A549 (cell line): ENCODE results near the gene AQP12B. TPM values are rescaled to one million over a fixed set of nuclear protein-coding genes. Genes with fewer than 3 reads are reported as not detected.
"Not testable (repeated sequence)": the region's sequence is repeated elsewhere in the genome, so short reads cannot be mapped to it uniquely, and the experiment has no call there.

ENCODE experiments used
- ATAC-seq, 2 experiments: fragments of 200-7000 bp in 1 of 2; fragments of >200 bp in 1 of 2; cut with Nextera tagmentation in 1 of 2; cut with Tn5 transposase in 1 of 2; 3 replicates each; pipeline versions ENCODE4 v1.8.0 to v1.9.1; 2018 to 2020; ENCODE audit warnings: mild to moderate bottlenecking in 1 of 2, moderate library complexity in 1 of 2
- CTCF ChIA-PET: fragments of 300-600 bp; sonication (Branson Sonifier 250); formaldehyde crosslinking; extraction: SDS; loops from one replicate; lab custom pipeline; 2021; ENCODE audit warnings: antibody characterized with exemption, inconsistent platforms; lab: Yijun Ruan, JAX
- POLR2A ChIA-PET: fragments of 350-600 bp; formaldehyde crosslinking; extraction: SDS; loops from one replicate; lab custom pipeline; 2021; ENCODE audit warnings: antibody characterized with exemption, inconsistent platforms; lab: Yijun Ruan, JAX
- DNase-seq, 2 experiments: peaks; one replicate each; pipeline versions ENCODE4 v3.0.0 to v3.0.0-alpha.2; 2011 to 2016; ENCODE audit warnings: low read depth in 1 of 2, low spot score in 1 of 2
- FAIRE-seq: peaks from 2 replicates; lab custom pipeline; 2011; peaks lifted over from hg19 to GRCh38; lab: Jason Lieb, UNC
- H3K27ac ChIP-seq, 2 experiments: fragments of >200 bp; sonication (Bioruptor Twin); formaldehyde crosslinking; 3 replicates each; pipeline ENCODE4 v1.5.1; 2016 to 2017
- H3K4me1 ChIP-seq: fragments of >200 bp; sonication (Bioruptor Twin); formaldehyde crosslinking; 3 replicates; pipeline ENCODE4 v1.6.1; 2016
- H3K4me2 ChIP-seq: fragments of >200 bp; sonication (Bioruptor Twin); formaldehyde crosslinking; 3 replicates; pipeline ENCODE4 v1.6.1; 2016
- H3K4me3 ChIP-seq: fragments of >200 bp; sonication (Bioruptor Twin); formaldehyde crosslinking; 3 replicates; pipeline ENCODE4 v1.5.1; 2016
- H3K9me3 ChIP-seq: fragments of >200 bp; sonication (Bioruptor Twin); formaldehyde crosslinking; 3 replicates; pipeline ENCODE4 v1.6.1; 2016
- CHD4 ChIP-seq: fragments of 200-600 bp; sonication (generic); IDR thresholded peaks from 2 replicates; pipeline ENCODE4 v1.6.1; 2016; ENCODE audit warnings: antibody characterized with exemption, mild to moderate bottlenecking, borderline replicate concordance
- FOXS1 ChIP-seq: fragments of 250-450 bp; sonication (Bioruptor Pico); IDR thresholded peaks from 2 replicates; pipeline ENCODE4 v1.5.0; 2020; ENCODE audit warnings: mild to moderate bottlenecking, moderate library complexity
- HES2 ChIP-seq: fragments of >200 bp; sonication (Bioruptor Twin); formaldehyde crosslinking; IDR thresholded peaks from 2 replicates; pipeline ENCODE4 v1.6.1; 2016
- JUNB ChIP-seq: fragments of >200 bp; sonication (Bioruptor Twin); formaldehyde crosslinking; IDR thresholded peaks from 2 replicates; pipeline ENCODE4 v1.6.1; 2016
- MAFK ChIP-seq: fragments of 450-650 bp; IDR thresholded peaks from 2 replicates; pipeline ENCODE4 v1.6.1; 2014; ENCODE audit not compliant: partially characterized antibody
- REST ChIP-seq: fragments of 200-600 bp; sonication (generic); IDR thresholded peaks from 2 replicates; pipeline ENCODE4 v1.6.1; 2016; ENCODE audit warnings: antibody characterized with exemption, mild to moderate bottlenecking, moderate library complexity
- WGBS: methylation state at CpG from one replicate; pipeline ENCODE4 v1.1.6; 2017; ENCODE audit errors: missing lambda C conversion rate; 5-methylcytosine and 5-hydroxymethylcytosine counted together
- polyA plus RNA-seq, 4 experiments: library from polyadenylated mRNA; depleted of rRNA in 3 of 4; stranded (reverse); fragments of >200 nt; fragmentation: RNase III in 1 of 4; extraction: RNeasy Plus Mini Kit Qiagen cat#74134 plus additional on column Dnase treatment in 1 of 4; gene quantifications; 2 replicates in 3 of 4; 3 replicates in 1 of 4; pipeline ENCODE4 v1.2.3, GENCODE V29; 2011 to 2017

The AQP12B gene
- polyA plus RNA-seq, 2 of the 4 experiments (the other 2 are of a cell fraction): not detected

- WGBS: 26% methylated on average over 6 of the region's 34 CpGs
- DNase-seq, ATAC-seq, H3K4me2 ChIP-seq, H3K9me3 ChIP-seq, POLR2A ChIA-PET, H3K4me1 ChIP-seq, CTCF ChIA-PET, FAIRE-seq, H3K27ac ChIP-seq, H3K4me3 ChIP-seq: not testable (repeated sequence)
Measured at GRCh38 chr2:240692583-240693561, 10.2 kb upstream of the AQP12B start.

GRCh38 chr2:240691631-240692420 is 9.1 kb upstream of the AQP12B start, which contains the start of gene AQP12A:
Gene AQP12A, plus strand, starts transcription at chr2:240691866. Its CDS starts 48 bp downstream, at chr2:240691914.
- peak in 1 of 2 experiments; percentile 23; a peak in 4 of 6 replicates for ATAC-seq
- H3K4me3 ChIP-seq, H3K27ac ChIP-seq, H3K4me2 ChIP-seq, H3K9me3 ChIP-seq, POLR2A ChIA-PET, FAIRE-seq, DNase-seq, H3K4me1 ChIP-seq: not testable (repeated sequence)
- WGBS: 50% methylated on average over 7 of the region's 37 CpGs
- CTCF ChIA-PET: interaction anchor here (0.5 kb wide), 1 partner anchor 126 kb away, joined by 3 read pairs; no protein-coding TSS in a partner anchor

GRCh38 chr2:240691075-240691427 is 8.4 kb upstream of the AQP12B start:
- H3K9me3 ChIP-seq, H3K4me1 ChIP-seq, H3K27ac ChIP-seq, ATAC-seq, H3K4me3 ChIP-seq, POLR2A ChIA-PET, DNase-seq, FAIRE-seq, H3K4me2 ChIP-seq: not testable (repeated sequence)
- CTCF ChIA-PET: interaction anchor here (0.5 kb wide), 1 partner anchor 125 kb away, joined by 3 read pairs; no protein-coding TSS in a partner anchor
- WGBS: 0% methylated on average over 1 of the region's 2 CpGs

GRCh38 chr2:240690421-240691074 is 7.9 kb upstream of the AQP12B start:
- CTCF ChIA-PET: not testable (repeated sequence)

GRCh38 chr2:240689975-240690374 is 7.3 kb upstream of the AQP12B start:
- ATAC-seq: no peak
- Histone ChIP-seq H3K4me3 (no peak overlapping the region), H3K27ac (no peak overlapping the region)
- WGBS: 34% methylated on average over 6 of the region's 11 CpGs
- POLR2A ChIA-PET: no interaction called here
- FAIRE-seq: no peak
- no peak for TF ChIP-seq HES2
- TF ChIP-seq REST: no peak
- no peak for TF ChIP-seq JUNB
- TF ChIP-seq FOXS1: no peak
- TF ChIP-seq MAFK: no peak
- TF ChIP-seq CHD4: no peak
- TF ChIP-seq, all 56 proteins: peak for 0
- Histone ChIP-seq H3K4me1 (no peaks in the 10 kb centered on the region), H3K4me2 (no peak overlapping the region), H3K9me3 (no peaks in the 10 kb centered on the region)
- no peak for DNase-seq
- CTCF ChIA-PET: no interaction called here

More at GRCh38 chr2:240690421-240691074, 7.9 kb upstream of the AQP12B start:
- H3K4me3 ChIP-seq, H3K4me2 ChIP-seq, H3K9me3 ChIP-seq, POLR2A ChIA-PET, FAIRE-seq, ATAC-seq, H3K27ac ChIP-seq, DNase-seq, H3K4me1 ChIP-seq: not testable (repeated sequence)
- 68% methylated on average over 4 of the region's 18 CpGs for WGBS
